K562 (cell line): ENCODE results near the gene PHF1. TPM values are rescaled to one million over a fixed set of nuclear protein-coding genes. Genes with fewer than 3 reads are reported as not detected.

Experiments
- CHAMP1 ChIP-seq: fragments of 450-650 bp; IDR thresholded peaks from 2 replicates; pipeline ENCODE4 v1.6.1; 2016; ENCODE audit warnings: mild to moderate bottlenecking
- DPF2 ChIP-seq: fragments of 450-650 bp; IDR thresholded peaks from 2 replicates; pipeline ENCODE4 v1.6.1; 2016
- HMBOX1 ChIP-seq: sonication (generic); IDR thresholded peaks from 2 replicates; pipeline ENCODE4 v1.6.1; 2016
- MBD1 ChIP-seq: fragments of 250-450 bp; sonication (Bioruptor Pico); IDR thresholded peaks from 2 replicates; pipeline ENCODE4 v1.8.0; 2022; ENCODE audit warnings: inconsistent platforms
- SIN3A ChIP-seq, 2 experiments: fragments of 150-350 bp in 1 of 2; IDR thresholded peaks; 2 replicates each; pipeline ENCODE4 v1.6.1; 2011 to 2016; ENCODE audit warnings: borderline replicate concordance in 2 of 2, low read depth in 2 of 2, low read length in 2 of 2, mild to moderate bottlenecking in 2 of 2, moderate library complexity in 2 of 2; ENCODE audit not compliant: control insufficient read depth in 1 of 2
- TBP ChIP-seq: optimal IDR thresholded peaks from 2 replicates; pipeline ENCODE3; 2011; ENCODE audit warnings: low read depth, low read length, improper control_type of control experiment
- ZNF280A ChIP-seq: fragments of 450-650 bp; IDR thresholded peaks from 2 replicates; pipeline ENCODE4 v1.6.1; 2018; ENCODE audit warnings: mild to moderate bottlenecking, low read depth; ENCODE audit not compliant: partially characterized antibody
- ZNF311 ChIP-seq: fragments of 250-450 bp; sonication (Bioruptor Pico); IDR thresholded peaks from 2 replicates; pipeline ENCODE4 v1.4.0; 2020; ENCODE audit warnings: mild to moderate bottlenecking, moderate library complexity
- polyA plus RNA-seq, 8 experiments: library from polyadenylated mRNA; depleted of rRNA in 4 of 8; stranded (reverse) in 5 of 8; unstranded in 3 of 8; fragments of >200 nt; fragmentation: Nextera tagmentation in 2 of 8; fragmentation: Illumina TruSeq in 1 of 8; extraction: Ambion mirVana in 2 of 8; extraction: Trizol in 1 of 8; gene quantifications; 2 replicates each; pipeline versions ENCODE4 v1.2.1 to v1.2.3, GENCODE V29; 2011 to 2014; ENCODE audit warnings: inconsistent platforms in 1 of 8, missing spikeins in 1 of 8
- total RNA-seq, 7 experiments: library from RNA; depleted of rRNA in 6 of 7; stranded (reverse); fragments of >200 nt in 6 of 7; fragmentation: Illumina TruSeq in 2 of 7; extraction: Trizol in 2 of 7; gene quantifications; 2 replicates each; pipeline versions ENCODE4 v1.2.1 to v1.2.3, GENCODE V29; 2011 to 2021; ENCODE audit warnings: low replicate concordance in 1 of 7

Gene PHF1
- total and polyA plus RNA-seq, 9 of the 15 experiments (the other 6 are each of a cell fraction or from before 2014, with no cell fraction given) = 3.7 to 64.2 (median 33.7) TPM

GRCh38 chr6:33454009-33454946, 43.5 kb downstream of the PHF1 start, which contains the start of gene ZBTB9 (continued):
- TF ChIP-seq CHAMP1 (no peak), DPF2 (peak; percentile 13), MBD1 (no peak), ZNF280A (no peak), HMBOX1 (no peak), TBP (peak; percentile 82), SIN3A (IDR thresholded peaks at IDR 0.05; ENCODE audit: borderline replicate concordance in 2 of 2, control insufficient read depth in 1 of 2, low read depth in 2 of 2, low read length in 2 of 2) (peak; percentile 98), ZNF311 (no peak)
